Measurements from ENCODE around the gene ALCAM.

ALCAM gene

DNA sequence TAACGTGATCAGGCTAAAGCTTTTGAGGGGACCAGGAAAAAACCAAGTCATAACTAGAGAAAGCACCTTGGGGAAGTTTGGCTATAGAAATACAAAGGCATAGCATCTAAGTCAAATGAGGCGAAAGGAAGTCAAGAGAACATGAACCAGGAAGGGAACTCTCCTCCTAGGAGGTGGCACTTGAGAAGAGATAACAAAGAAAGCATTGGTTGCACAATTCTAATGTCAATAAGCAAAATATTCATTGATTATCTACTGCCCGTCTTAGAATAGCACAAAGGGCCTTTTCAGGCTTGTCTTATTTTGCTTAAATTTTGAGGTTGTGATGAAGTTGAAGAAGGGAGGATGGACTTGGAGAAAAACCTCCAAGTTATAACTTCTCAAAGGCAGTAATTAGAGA lies 73.4 kb downstream of the ALCAM start:
- TF ChIP-seq EP300 (IDR thresholded peaks at IDR 0.05; ENCODE audit: borderline replicate concordance) (no peak), CREB1 (IDR thresholded peaks at IDR 0.05; ENCODE audit: low read depth) (no peak), TCF12 (IDR thresholded peaks at IDR 0.05; ENCODE audit: low read depth) (no peak), EGR1 (IDR thresholded peaks at IDR 0.05) (no peak), MAX (IDR thresholded peaks at IDR 0.05) (no peak), ZBTB7A (IDR thresholded peaks at IDR 0.05; ENCODE audit: low read depth) (no peak), YY1 (IDR thresholded peaks at IDR 0.05; ENCODE audit: low read depth) (no peak), RAD21 (IDR thresholded peaks at IDR 0.05; ENCODE audit: low read depth) (no peak), FOXM1 (IDR thresholded peaks at IDR 0.05; ENCODE audit: borderline replicate concordance, low read depth) (no peak), USF1 (IDR thresholded peaks at IDR 0.05) (no peak), TEAD4 (IDR thresholded peaks at IDR 0.05) (no peak), CEBPB (IDR thresholded peaks at IDR 0.05) (no peak), NFIC (IDR thresholded peaks at IDR 0.05) (no peak)
- TF ChIP-seq, protein P1, sequence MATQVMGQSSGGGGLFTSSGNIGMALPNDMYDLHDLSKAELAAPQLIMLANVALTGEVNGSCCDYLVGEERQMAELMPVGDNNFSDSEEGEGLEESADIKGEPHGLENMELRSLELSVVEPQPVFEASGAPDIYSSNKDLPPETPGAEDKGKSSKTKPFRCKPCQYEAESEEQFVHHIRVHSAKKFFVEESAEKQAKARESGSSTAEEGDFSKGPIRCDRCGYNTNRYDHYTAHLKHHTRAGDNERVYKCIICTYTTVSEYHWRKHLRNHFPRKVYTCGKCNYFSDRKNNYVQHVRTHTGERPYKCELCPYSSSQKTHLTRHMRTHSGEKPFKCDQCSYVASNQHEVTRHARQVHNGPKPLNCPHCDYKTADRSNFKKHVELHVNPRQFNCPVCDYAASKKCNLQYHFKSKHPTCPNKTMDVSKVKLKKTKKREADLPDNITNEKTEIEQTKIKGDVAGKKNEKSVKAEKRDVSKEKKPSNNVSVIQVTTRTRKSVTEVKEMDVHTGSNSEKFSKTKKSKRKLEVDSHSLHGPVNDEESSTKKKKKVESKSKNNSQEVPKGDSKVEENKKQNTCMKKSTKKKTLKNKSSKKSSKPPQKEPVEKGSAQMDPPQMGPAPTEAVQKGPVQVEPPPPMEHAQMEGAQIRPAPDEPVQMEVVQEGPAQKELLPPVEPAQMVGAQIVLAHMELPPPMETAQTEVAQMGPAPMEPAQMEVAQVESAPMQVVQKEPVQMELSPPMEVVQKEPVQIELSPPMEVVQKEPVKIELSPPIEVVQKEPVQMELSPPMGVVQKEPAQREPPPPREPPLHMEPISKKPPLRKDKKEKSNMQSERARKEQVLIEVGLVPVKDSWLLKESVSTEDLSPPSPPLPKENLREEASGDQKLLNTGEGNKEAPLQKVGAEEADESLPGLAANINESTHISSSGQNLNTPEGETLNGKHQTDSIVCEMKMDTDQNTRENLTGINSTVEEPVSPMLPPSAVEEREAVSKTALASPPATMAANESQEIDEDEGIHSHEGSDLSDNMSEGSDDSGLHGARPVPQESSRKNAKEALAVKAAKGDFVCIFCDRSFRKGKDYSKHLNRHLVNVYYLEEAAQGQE (IDR thresholded peaks at IDR 0.05; ENCODE audit: low read depth), result no peak

DNA sequence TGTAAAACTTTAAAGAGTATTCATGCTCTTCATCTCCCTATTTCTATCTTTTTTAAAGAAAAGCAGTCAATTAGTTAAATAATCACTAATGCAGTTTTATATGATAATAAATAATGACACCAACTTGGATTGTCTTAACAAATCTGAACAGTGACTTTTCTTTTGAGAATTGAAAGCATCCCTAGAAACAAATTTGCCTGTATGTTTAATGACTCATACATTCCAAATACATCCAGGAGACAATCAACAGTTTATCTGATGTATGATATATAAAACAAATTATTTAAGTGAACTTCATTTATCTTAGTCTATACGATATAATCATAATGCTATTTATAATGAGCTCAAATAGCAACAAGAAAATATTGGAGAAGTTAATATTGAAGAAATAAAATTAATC lies 78.0 kb downstream of the ALCAM start:
- TF ChIP-seq RAD21 (IDR thresholded peaks at IDR 0.05; ENCODE audit: low read depth) (no peak), YY1 (IDR thresholded peaks at IDR 0.05; ENCODE audit: low read depth) (no peak), CREB1 (IDR thresholded peaks at IDR 0.05; ENCODE audit: low read depth) (no peak), EGR1 (IDR thresholded peaks at IDR 0.05) (no peak), NFIC (IDR thresholded peaks at IDR 0.05) (no peak), CEBPB (IDR thresholded peaks at IDR 0.05) (no peak), MAX (IDR thresholded peaks at IDR 0.05) (no peak), FOXM1 (IDR thresholded peaks at IDR 0.05; ENCODE audit: borderline replicate concordance, low read depth) (no peak), TEAD4 (IDR thresholded peaks at IDR 0.05) (no peak), EP300 (IDR thresholded peaks at IDR 0.05; ENCODE audit: borderline replicate concordance) (no peak), ZBTB7A (IDR thresholded peaks at IDR 0.05; ENCODE audit: low read depth) (no peak), TCF12 (IDR thresholded peaks at IDR 0.05; ENCODE audit: low read depth) (no peak), TAF1 (IDR thresholded peaks at IDR 0.05; ENCODE audit: low read depth) (no peak), USF1 (IDR thresholded peaks at IDR 0.05) (no peak)
- TF ChIP-seq, protein P1 (IDR thresholded peaks at IDR 0.05; ENCODE audit: low read depth), result no peak

- no peak for TF ChIP-seq NFIC (IDR thresholded peaks at IDR 0.05)
- TF ChIP-seq EP300 (IDR thresholded peaks at IDR 0.05; ENCODE audit: borderline replicate concordance), result no peak
- no peak for TF ChIP-seq RAD21 (IDR thresholded peaks at IDR 0.05; ENCODE audit: low read depth)
- no peak for TF ChIP-seq TEAD4 (IDR thresholded peaks at IDR 0.05)
- TF ChIP-seq ZBTB7A (IDR thresholded peaks at IDR 0.05; ENCODE audit: low read depth), result no peak
- TF ChIP-seq FOXM1 (IDR thresholded peaks at IDR 0.05; ENCODE audit: borderline replicate concordance, low read depth), result no peak
- TF ChIP-seq MAX (IDR thresholded peaks at IDR 0.05), result no peak
- no peak for TF ChIP-seq TCF12 (IDR thresholded peaks at IDR 0.05; ENCODE audit: low read depth)
- TF ChIP-seq TAF1 (IDR thresholded peaks at IDR 0.05; ENCODE audit: low read depth), result no peak
- no peak for TF ChIP-seq CEBPB (IDR thresholded peaks at IDR 0.05)
- TF ChIP-seq USF1 (IDR thresholded peaks at IDR 0.05), result no peak
- no peak for TF ChIP-seq EGR1 (IDR thresholded peaks at IDR 0.05)
- TF ChIP-seq, protein P1 (IDR thresholded peaks at IDR 0.05; ENCODE audit: low read depth), result no peak
- no peak for TF ChIP-seq CREB1 (IDR thresholded peaks at IDR 0.05; ENCODE audit: low read depth)
- no peak for TF ChIP-seq YY1 (IDR thresholded peaks at IDR 0.05; ENCODE audit: low read depth)
Measured at GRCh38 chr3:105448338-105448982, 81.8 kb downstream of the ALCAM start.

All from Ishikawa (cell line).